SK-N-MC (cell line): ENCODE results near the gene DCTN3.

Experiments
- DNase-seq: peaks from one replicate; pipeline ENCODE4 v3.0.0-alpha.2; 2011; ENCODE audit warnings: low read depth, low spot score
- H3K27ac ChIP-seq: fragments of 200-600 bp; sonication (generic); 2 replicates; pipeline ENCODE4 v1.5.1; 2016; ENCODE audit warnings: mixed run types
- H3K36me3 ChIP-seq: fragments of 200-600 bp; sonication (generic); 2 replicates; pipeline ENCODE4 v1.6.1; 2017; ENCODE audit warnings: antibody characterized with exemption, low read length, mixed read lengths; ENCODE audit not compliant: insufficient read depth
- H3K4me3 ChIP-seq: fragments of 200-600 bp; sonication (generic); 2 replicates; pipeline ENCODE4 v1.5.1; 2016
- H3K9ac ChIP-seq: fragments of 200-600 bp; sonication (generic); 2 replicates; pipeline ENCODE4 v1.8.0; 2017; ENCODE audit warnings: mixed run types, mixed read lengths; ENCODE audit not compliant: insufficient read length
- H3K9me3 ChIP-seq: fragments of 200-600 bp; sonication (generic); 2 replicates; pipeline ENCODE4 v1.6.1; 2017; ENCODE audit warnings: low read depth, mild to moderate bottlenecking, antibody characterized with exemption, low read length, moderate library complexity, mixed read lengths
- EZH2 ChIP-seq: fragments of 200-600 bp; sonication (generic); IDR thresholded peaks from one replicate; pipeline ENCODE4 v1.6.1; 2017; ENCODE audit warnings: antibody characterized with exemption
- FOXP2 ChIP-seq: optimal IDR thresholded peaks from 2 replicates; pipeline ENCODE3; 2011; ENCODE audit warnings: mild to moderate bottlenecking, moderate library complexity; ENCODE audit not compliant: insufficient read depth; ENCODE audit errors: extremely low read length, control extremely low read depth
- POLR2AphosphoS5 ChIP-seq: IDR thresholded peaks from 2 replicates; pipeline ENCODE4 v1.6.1; 2012; ENCODE audit warnings: mild to moderate bottlenecking, low read depth, low read length, borderline replicate concordance

The DCTN3 gene

GRCh38 chr9:34630402-34631154, 10.3 kb upstream of the DCTN3 start:
- TF ChIP-seq EZH2 (no peak), FOXP2 (no peak), POLR2AphosphoS5 (no peak)
- H3K36me3 ChIP-seq: peaks cover 8% of the 10 kb centered on the region; the same call in 1 of the 2 replicates
- no peak overlapping the region for H3K4me3 ChIP-seq
- no peaks in the 10 kb centered on the region for H3K9me3 ChIP-seq
- no peak for DNase-seq
- no peak overlapping the region for H3K27ac ChIP-seq
- no peak overlapping the region for H3K9ac ChIP-seq

- H3K9me3 ChIP-seq: no peaks in the 10 kb centered on the region
- no peak overlapping the region for H3K9ac ChIP-seq
- TF ChIP-seq EZH2 (no peak), FOXP2 (no peak), POLR2AphosphoS5 (no peak)
- no peaks in the 10 kb centered on the region for H3K36me3 ChIP-seq
- DNase-seq: no peak
- H3K4me3 ChIP-seq: no peak overlapping the region
- no peak overlapping the region for H3K27ac ChIP-seq
These were observed 9.2 kb upstream of the DCTN3 start for GRCh38 chr9:34629491-34629808.

DNA sequence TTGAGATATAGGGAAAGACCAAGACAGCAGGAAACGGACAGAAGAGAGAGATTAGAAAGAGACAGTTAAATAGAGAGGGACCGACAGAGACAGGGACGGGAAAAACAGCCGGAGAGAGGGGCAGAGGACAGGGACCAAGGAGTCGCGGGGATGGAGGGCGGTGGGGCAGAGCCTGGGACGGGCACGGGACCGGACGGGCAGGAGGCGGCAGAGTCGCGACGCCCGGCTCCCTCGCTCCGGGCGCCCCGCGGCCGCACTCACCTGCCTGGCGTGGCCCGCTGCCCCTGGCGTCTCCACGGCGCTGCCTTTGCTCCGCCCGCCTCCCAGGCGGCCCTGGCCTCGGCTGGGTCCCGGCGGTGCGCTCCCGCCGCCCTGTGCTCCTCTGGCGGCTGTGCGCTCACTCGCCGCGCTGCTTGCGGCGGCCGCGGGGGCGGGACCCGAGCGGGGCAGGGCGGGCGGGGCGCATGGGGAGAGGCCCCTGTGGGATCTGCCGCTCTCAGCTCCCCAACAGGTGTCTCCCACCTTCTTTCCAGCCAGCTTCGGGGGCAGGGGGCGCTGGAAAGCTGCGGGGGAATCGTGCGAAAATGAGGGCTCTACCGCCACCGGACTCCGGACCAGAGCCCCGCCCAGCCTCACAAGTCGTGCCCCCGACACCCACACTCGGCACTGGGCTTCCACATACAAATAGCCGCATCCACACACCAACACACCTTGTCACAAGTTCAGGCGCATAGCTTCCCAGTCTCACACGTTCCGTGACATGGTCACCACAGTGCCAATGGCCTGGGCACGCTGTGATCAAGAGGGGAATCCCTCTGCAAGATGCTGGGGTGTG, 8.6 kb upstream of the DCTN3 start, which contains the start of gene ARID3C:
TSS of gene ARID3C (minus strand) at position 411 of the 835 bp plus-strand sequence. CDS start 1,052 bp downstream, outside the sequence.
- no peak within 1 kb of the TSS for H3K27ac ChIP-seq
- TF ChIP-seq EZH2 (no peak), FOXP2 (no peak), POLR2AphosphoS5 (no peak)
- DNase-seq: no peak
- H3K36me3 ChIP-seq: no peaks in the 10 kb centered on the region
- no peak within 1 kb of the TSS for H3K9ac ChIP-seq
- no peaks in the 10 kb centered on the region for H3K9me3 ChIP-seq
- H3K4me3 ChIP-seq: peak within 1 kb of the TSS; percentile 18; the same call in 1 of the 2 replicates

DNA sequence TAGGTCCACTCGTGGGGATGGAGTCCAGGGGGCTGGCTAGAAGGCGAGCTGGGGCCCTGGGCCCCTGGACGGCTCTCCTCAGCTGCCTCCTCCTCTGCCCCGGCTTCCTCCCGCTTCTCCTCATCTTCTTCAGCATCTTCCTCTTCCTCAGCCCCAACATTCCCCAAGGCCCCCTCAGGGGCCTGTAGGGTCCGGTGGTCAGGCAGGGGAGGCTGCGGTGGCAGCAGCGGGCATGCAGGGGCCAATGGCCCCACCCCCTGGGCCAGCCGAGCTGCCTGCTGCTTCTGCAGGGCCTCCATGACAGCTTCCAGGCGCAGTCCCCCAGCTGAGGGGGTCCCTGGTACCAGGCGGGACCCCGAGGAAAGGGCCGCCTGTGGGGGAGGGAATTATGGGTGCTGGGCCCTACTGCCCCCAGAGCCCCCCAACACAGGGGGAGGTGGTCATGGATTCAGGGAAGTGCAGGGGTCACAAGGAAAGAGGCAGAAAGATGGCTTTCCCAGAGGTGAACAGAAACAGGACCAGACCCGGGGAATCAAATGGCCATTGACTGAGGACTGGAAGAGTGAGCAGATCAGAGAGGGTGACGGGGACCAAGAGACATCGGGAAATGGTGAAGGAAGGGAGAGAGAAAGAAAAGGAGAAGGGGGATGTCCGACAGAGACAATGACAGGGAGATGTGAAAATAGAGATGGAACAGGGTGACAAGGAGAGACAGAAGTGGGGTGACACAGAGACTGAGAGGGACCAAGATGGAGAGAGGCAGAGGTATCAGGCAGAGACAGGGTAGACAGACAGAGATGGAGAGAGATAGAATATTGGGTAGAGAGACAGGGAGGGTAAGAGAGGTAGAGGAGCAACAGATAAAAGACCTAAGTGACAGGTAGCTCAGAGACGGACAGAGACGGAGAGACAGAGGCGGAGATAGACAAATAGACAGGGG, 7.7 kb upstream of the DCTN3 start:
- H3K9me3 ChIP-seq: no peaks in the 10 kb centered on the region
- no peak overlapping the region for H3K27ac ChIP-seq
- H3K4me3 ChIP-seq: 0 out of 2 replicates have a peak overlapping the region, but pooled peaks have one; percentile 18
- H3K9ac ChIP-seq: no peak overlapping the region
- DNase-seq: no peak
- TF ChIP-seq EZH2: peak; percentile 81
- TF ChIP-seq FOXP2: no peak
- no peaks in the 10 kb centered on the region for H3K36me3 ChIP-seq

DNA sequence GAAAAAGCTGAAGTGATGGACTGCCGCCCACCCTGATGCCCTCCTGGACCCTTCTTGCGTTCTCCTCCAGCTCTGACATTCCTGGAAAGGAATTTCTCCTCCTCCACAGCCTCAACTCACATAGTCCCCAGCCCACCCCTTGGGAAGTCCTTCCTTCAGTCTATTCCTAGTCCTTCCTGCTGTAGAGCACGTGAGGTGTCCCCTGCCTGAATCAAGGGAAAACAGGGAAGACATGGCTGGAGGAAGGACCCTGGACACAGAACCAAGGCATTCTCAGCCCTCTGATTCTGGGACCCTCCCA, 4.8 kb upstream of the DCTN3 start:
- Histone ChIP-seq H3K27ac (no peak overlapping the region), H3K9me3 (no peaks in the 10 kb centered on the region), H3K36me3 (no peaks in the 10 kb centered on the region), H3K4me3 (no peak overlapping the region), H3K9ac (no peak overlapping the region)
- TF ChIP-seq POLR2AphosphoS5: no peak
- no peak for TF ChIP-seq FOXP2
- no peak for TF ChIP-seq EZH2
- no peak for DNase-seq

DNA sequence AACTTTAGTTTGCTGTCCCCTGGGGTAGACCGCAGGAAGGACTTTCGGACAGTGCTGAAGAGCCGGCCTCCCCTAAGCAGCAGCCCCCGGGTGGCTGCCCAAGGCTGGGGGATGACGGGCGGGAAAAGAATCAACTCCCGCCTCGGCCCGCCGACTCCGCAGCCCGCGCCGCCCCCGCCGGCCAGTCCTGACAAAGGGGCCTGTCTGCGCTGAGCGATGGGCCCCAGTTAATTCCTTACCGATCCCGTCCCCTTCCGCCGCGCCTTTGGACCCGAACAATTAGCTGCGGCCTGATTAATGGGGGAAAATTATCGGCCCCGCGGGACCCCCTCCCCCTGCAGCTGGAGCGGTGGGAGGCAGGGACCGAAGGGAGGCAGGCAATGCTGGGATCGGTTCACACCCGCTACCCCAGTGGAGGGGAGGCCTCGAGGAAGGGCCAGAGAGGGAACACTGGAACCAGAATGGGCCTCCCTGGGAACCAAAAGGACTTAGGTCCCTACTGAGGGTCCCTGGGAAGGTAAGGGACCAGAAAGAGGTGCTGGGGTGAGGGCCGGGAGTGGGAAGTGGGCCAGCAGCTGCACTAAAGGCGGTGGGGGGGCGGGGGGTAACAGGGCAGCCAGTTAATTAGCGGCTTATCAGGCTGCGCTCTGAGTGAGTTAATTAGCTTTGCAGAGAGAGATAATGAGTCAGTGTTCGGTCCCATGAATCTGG, 4.3 kb upstream of the DCTN3 start:
- Histone ChIP-seq H3K4me3 (no peak overlapping the region), H3K36me3 (no peaks in the 10 kb centered on the region), H3K9ac (no peak overlapping the region), H3K27ac (no peak overlapping the region), H3K9me3 (no peaks in the 10 kb centered on the region)
- DNase-seq: no peak
- TF ChIP-seq POLR2AphosphoS5: no peak
- TF ChIP-seq FOXP2: no peak
- TF ChIP-seq EZH2: no peak

- H3K9ac ChIP-seq: no peak overlapping the region
- H3K36me3 ChIP-seq: no peaks in the 10 kb centered on the region
- H3K4me3 ChIP-seq: no peak overlapping the region
- H3K9me3 ChIP-seq: no peaks in the 10 kb centered on the region
- TF ChIP-seq POLR2AphosphoS5 (no peak), EZH2 (no peak), FOXP2 (no peak)
- H3K27ac ChIP-seq: no peak overlapping the region
- no peak for DNase-seq
These were observed 3.3 kb upstream of the DCTN3 start for GRCh38 chr9:34623374-34624235.
